ENCODE data around the gene RYR2.

RYR2 gene

GRCh38 chr1:237029850-237030535 lies 12.0 kb upstream of the RYR2 start:
- Histone ChIP-seq H2BK120ac (ENCODE audit: insufficient read depth, low read length, poor library complexity) (peak overlapping the region; percentile 36), H3K27me3 (ENCODE audit: insufficient read depth, low read length) (no peaks in the 10 kb centered on the region), H2AK5ac (ENCODE audit: low read length) (no peak overlapping the region), H3K4ac (ENCODE audit: low read depth, low read length) (no peak overlapping the region), H3K9ac (ENCODE audit: low read length) (no peak overlapping the region), H3K36me3 (ENCODE audit: control insufficient read depth in 1 of 2, insufficient read depth in 2 of 2, low read length in 2 of 2) (no peaks in the 10 kb centered on the region), H3K79me2 (ENCODE audit: control insufficient read depth, insufficient read depth, low read length, poor library complexity) (peaks cover 3% of the 10 kb centered on the region), H3K4me3 (ENCODE audit: low read depth, low read length) (no peak overlapping the region), H3K27ac (ENCODE audit: low read depth, low read length) (peak overlapping the region; percentile 3), H2BK12ac (ENCODE audit: low read length) (peak overlapping the region; percentile 55), H4K12ac (ENCODE audit: low read depth, low read length) (no peak overlapping the region), H3K4me1 (ENCODE audit: control insufficient read depth in 1 of 2, insufficient read depth in 2 of 2, low read length in 2 of 2) (peaks cover 11 to 14% of the 10 kb centered on the region in 2 experiments), H3K18ac (ENCODE audit: low read length) (no peak overlapping the region), H3K79me1 (ENCODE audit: low read length) (peaks cover 12% of the 10 kb centered on the region), H4K8ac (ENCODE audit: low read depth, low read length) (no peak overlapping the region), H4K91ac (ENCODE audit: low read depth, low read length) (peak overlapping the region; percentile 81), H2BK5ac (ENCODE audit: low read depth, low read length, poor library complexity) (no peak overlapping the region), H3K9me3 (ENCODE audit: insufficient read depth, low read depth, low read length) (no peaks in the 10 kb centered on the region), H3K4me2 (ENCODE audit: low read length) (no peak overlapping the region), H3K14ac (ENCODE audit: low read length) (no peak overlapping the region), H2AFZ (ENCODE audit: insufficient read depth, low read length, poor library complexity) (no peak overlapping the region), H3K23ac (ENCODE audit: low read length) (no peak overlapping the region)
- no peak for DNase-seq
- no CpG with 5 or more reads among the region's 9 CpGs for WGBS (ENCODE audit: extremely low coverage, insufficient coverage, insufficient read length)

- no CpG with 5 or more reads among the region's 4 CpGs for whole genome bisulfite sequencing (ENCODE audit: extremely low coverage, insufficient coverage, insufficient read length)
- H2BK12ac ChIP-seq (ENCODE audit: low read length) = peak overlapping the region; percentile 42
- peak overlapping the region; percentile 49 for H3K4ac ChIP-seq (ENCODE audit: low read depth, low read length)
- peak overlapping the region; percentile 84 for H2BK120ac ChIP-seq (ENCODE audit: insufficient read depth, low read length, poor library complexity)
- peak overlapping the region; percentile 66 for H4K8ac ChIP-seq (ENCODE audit: low read depth, low read length)
- H2AFZ ChIP-seq (ENCODE audit: insufficient read depth, low read length, poor library complexity) = peak overlapping the region; percentile 28
- no peak overlapping the region for H3K9ac ChIP-seq (ENCODE audit: low read length)
- H3K4me3 ChIP-seq (ENCODE audit: low read depth, low read length) = no peak overlapping the region
- H3K36me3 ChIP-seq (ENCODE audit: control insufficient read depth in 1 of 2, insufficient read depth in 2 of 2, low read length in 2 of 2) = no peaks in the 10 kb centered on the region
- peaks cover 2% of the 10 kb centered on the region for H3K9me3 ChIP-seq (ENCODE audit: insufficient read depth, low read depth, low read length)
- peak overlapping the region; percentile 41 for H2AK5ac ChIP-seq (ENCODE audit: low read length)
- H3K14ac ChIP-seq (ENCODE audit: low read length) = peak overlapping the region; percentile 79
- no peak overlapping the region for H3K23ac ChIP-seq (ENCODE audit: low read length)
- peak overlapping the region; percentile 71 for H2BK5ac ChIP-seq (ENCODE audit: low read depth, low read length, poor library complexity)
- peak overlapping the region; percentile 22 for H4K12ac ChIP-seq (ENCODE audit: low read depth, low read length)
- H3K4me2 ChIP-seq (ENCODE audit: low read length) = peak overlapping the region; percentile 34
- peaks cover 3% of the 10 kb centered on the region for H3K79me2 ChIP-seq (ENCODE audit: control insufficient read depth, insufficient read depth, low read length, poor library complexity)
- H3K79me1 ChIP-seq (ENCODE audit: low read length) = peaks cover 12% of the 10 kb centered on the region
- peak overlapping the region; percentile 81 for H4K91ac ChIP-seq (ENCODE audit: low read depth, low read length)
- no peak overlapping the region for H3K18ac ChIP-seq (ENCODE audit: low read length)
- peak; percentile 78 to 92 for DNase-seq
- peak overlapping the region; percentile 93 for H3K27ac ChIP-seq (ENCODE audit: low read depth, low read length)
- peaks cover 11 to 14% of the 10 kb centered on the region in 2 experiments for H3K4me1 ChIP-seq (ENCODE audit: control insufficient read depth in 1 of 2, insufficient read depth in 2 of 2, low read length in 2 of 2)
- no peaks in the 10 kb centered on the region for H3K27me3 ChIP-seq (ENCODE audit: insufficient read depth, low read length)
Measured at GRCh38 chr1:237031480-237031879, 10.5 kb upstream of the RYR2 start.

- H4K12ac ChIP-seq (ENCODE audit: low read depth, low read length) = peak overlapping the region; percentile 22
- peak overlapping the region; percentile 84 for H2BK120ac ChIP-seq (ENCODE audit: insufficient read depth, low read length, poor library complexity)
- peaks cover 12% of the 10 kb centered on the region for H3K79me1 ChIP-seq (ENCODE audit: low read length)
- H2AFZ ChIP-seq (ENCODE audit: insufficient read depth, low read length, poor library complexity) = peak overlapping the region; percentile 28
- H2BK5ac ChIP-seq (ENCODE audit: low read depth, low read length, poor library complexity) = peak overlapping the region; percentile 71
- no peak overlapping the region for H3K18ac ChIP-seq (ENCODE audit: low read length)
- peaks cover 3% of the 10 kb centered on the region for H3K79me2 ChIP-seq (ENCODE audit: control insufficient read depth, insufficient read depth, low read length, poor library complexity)
- no peaks in the 10 kb centered on the region for H3K36me3 ChIP-seq (ENCODE audit: control insufficient read depth in 1 of 2, insufficient read depth in 2 of 2, low read length in 2 of 2)
- peak overlapping the region; percentile 79 for H3K14ac ChIP-seq (ENCODE audit: low read length)
- H4K91ac ChIP-seq (ENCODE audit: low read depth, low read length) = peak overlapping the region; percentile 76
- WGBS (ENCODE audit: extremely low coverage, insufficient coverage, insufficient read length) = no CpG with 5 or more reads among the region's 7 CpGs
- peak overlapping the region; percentile 34 for H3K4me2 ChIP-seq (ENCODE audit: low read length)
- H4K8ac ChIP-seq (ENCODE audit: low read depth, low read length) = peak overlapping the region; percentile 66
- peak overlapping the region; percentile 49 for H3K4ac ChIP-seq (ENCODE audit: low read depth, low read length)
- H3K9me3 ChIP-seq (ENCODE audit: insufficient read depth, low read depth, low read length) = peaks cover 2% of the 10 kb centered on the region
- peak overlapping the region; percentile 93 for H3K27ac ChIP-seq (ENCODE audit: low read depth, low read length)
- peaks cover 11 to 14% of the 10 kb centered on the region in 2 experiments for H3K4me1 ChIP-seq (ENCODE audit: control insufficient read depth in 1 of 2, insufficient read depth in 2 of 2, low read length in 2 of 2)
- no peak overlapping the region for H3K9ac ChIP-seq (ENCODE audit: low read length)
- no peak overlapping the region for H3K23ac ChIP-seq (ENCODE audit: low read length)
- H3K4me3 ChIP-seq (ENCODE audit: low read depth, low read length) = no peak overlapping the region
- H3K27me3 ChIP-seq (ENCODE audit: insufficient read depth, low read length) = no peaks in the 10 kb centered on the region
- H2BK12ac ChIP-seq (ENCODE audit: low read length) = peak overlapping the region; percentile 42
- DNase-seq = peak in 1 of 2 donors; percentile 4
- H2AK5ac ChIP-seq (ENCODE audit: low read length) = peak overlapping the region; percentile 41
Measured at GRCh38 chr1:237032029-237032428, 10.0 kb upstream of the RYR2 start.

- H2BK5ac ChIP-seq (ENCODE audit: low read depth, low read length, poor library complexity) = peak overlapping the region; percentile 27
Measured at GRCh38 chr1:237033061-237033460, 8.9 kb upstream of the RYR2 start.

More at GRCh38 chr1:237033061-237033460, 8.9 kb upstream of the RYR2 start:
- Histone ChIP-seq H3K36me3 (ENCODE audit: control insufficient read depth in 1 of 2, insufficient read depth in 2 of 2, low read length in 2 of 2) (no peaks in the 10 kb centered on the region), H3K18ac (ENCODE audit: low read length) (no peak overlapping the region), H3K27ac (ENCODE audit: low read depth, low read length) (no peak overlapping the region), H4K8ac (ENCODE audit: low read depth, low read length) (peak overlapping the region; percentile 30), H2BK12ac (ENCODE audit: low read length) (peak overlapping the region; percentile 89), H4K12ac (ENCODE audit: low read depth, low read length) (no peak overlapping the region), H3K4me3 (ENCODE audit: low read depth, low read length) (no peak overlapping the region), H3K9ac (ENCODE audit: low read length) (no peak overlapping the region), H3K4ac (ENCODE audit: low read depth, low read length) (no peak overlapping the region), H3K4me2 (ENCODE audit: low read length) (no peak overlapping the region), H3K4me1 (ENCODE audit: control insufficient read depth in 1 of 2, insufficient read depth in 2 of 2, low read length in 2 of 2) (peaks cover 7 to 14% of the 10 kb centered on the region in 2 experiments), H2AFZ (ENCODE audit: insufficient read depth, low read length, poor library complexity) (no peak overlapping the region), H2BK120ac (ENCODE audit: insufficient read depth, low read length, poor library complexity) (peak overlapping the region; percentile 20), H3K27me3 (ENCODE audit: insufficient read depth, low read length) (no peaks in the 10 kb centered on the region), H3K14ac (ENCODE audit: low read length) (peak overlapping the region; percentile 71), H3K9me3 (ENCODE audit: insufficient read depth, low read depth, low read length) (peaks cover 2% of the 10 kb centered on the region), H3K23ac (ENCODE audit: low read length) (no peak overlapping the region), H4K91ac (ENCODE audit: low read depth, low read length) (peak overlapping the region; percentile 76), H3K79me1 (ENCODE audit: low read length) (peaks cover 12% of the 10 kb centered on the region), H2AK5ac (ENCODE audit: low read length) (peak overlapping the region; percentile 21), H3K79me2 (ENCODE audit: control insufficient read depth, insufficient read depth, low read length, poor library complexity) (peaks cover 3% of the 10 kb centered on the region)
- no CpG with 5 or more reads among the region's 4 CpGs for WGBS (ENCODE audit: extremely low coverage, insufficient coverage, insufficient read length)
- no peak for DNase-seq
